Embryonic facial prominence (tissue), 1 donor: ENCODE data around the gene ADGRB2.

ENCODE experiments used
- DNase-seq: peaks from one replicate; pipeline ENCODE4 v3.0.0-alpha.2; 2016; ENCODE audit errors: extremely low spot score

The ADGRB2 gene

DNA sequence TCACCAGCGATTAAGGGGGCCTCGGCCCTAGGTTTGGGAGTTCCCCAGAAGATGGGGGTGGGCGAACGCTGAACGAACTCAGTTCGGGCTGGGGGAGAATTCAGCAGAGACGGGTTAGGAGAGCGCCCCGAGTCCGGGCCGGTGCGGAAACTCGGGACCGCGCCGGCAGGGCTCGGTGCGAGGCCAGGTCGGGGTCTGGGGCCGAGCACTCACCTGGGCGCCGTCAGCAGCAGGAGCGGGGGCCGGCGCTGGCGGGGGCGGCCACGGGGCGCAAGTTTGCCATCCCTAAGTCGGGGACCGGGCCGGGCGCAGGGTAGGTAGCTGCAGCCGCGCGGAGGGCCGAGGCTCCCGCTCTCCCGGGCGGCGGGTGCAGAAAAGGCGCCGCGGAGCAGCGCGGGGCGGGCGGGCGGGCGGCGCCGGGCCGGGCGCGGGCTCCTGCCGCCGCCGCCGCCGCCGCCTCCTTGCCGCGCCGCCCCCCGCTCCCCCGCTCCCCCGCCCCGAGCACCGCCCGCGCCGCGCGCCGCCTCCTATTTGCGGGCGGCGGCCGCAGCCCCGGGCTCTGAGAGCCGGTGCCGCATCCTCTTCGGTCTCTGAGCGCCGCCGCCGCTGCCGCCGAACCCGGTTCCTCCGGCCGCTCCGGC, 349 bp downstream of the ADGRB2 start:
- no peak for DNase-seq

DNA sequence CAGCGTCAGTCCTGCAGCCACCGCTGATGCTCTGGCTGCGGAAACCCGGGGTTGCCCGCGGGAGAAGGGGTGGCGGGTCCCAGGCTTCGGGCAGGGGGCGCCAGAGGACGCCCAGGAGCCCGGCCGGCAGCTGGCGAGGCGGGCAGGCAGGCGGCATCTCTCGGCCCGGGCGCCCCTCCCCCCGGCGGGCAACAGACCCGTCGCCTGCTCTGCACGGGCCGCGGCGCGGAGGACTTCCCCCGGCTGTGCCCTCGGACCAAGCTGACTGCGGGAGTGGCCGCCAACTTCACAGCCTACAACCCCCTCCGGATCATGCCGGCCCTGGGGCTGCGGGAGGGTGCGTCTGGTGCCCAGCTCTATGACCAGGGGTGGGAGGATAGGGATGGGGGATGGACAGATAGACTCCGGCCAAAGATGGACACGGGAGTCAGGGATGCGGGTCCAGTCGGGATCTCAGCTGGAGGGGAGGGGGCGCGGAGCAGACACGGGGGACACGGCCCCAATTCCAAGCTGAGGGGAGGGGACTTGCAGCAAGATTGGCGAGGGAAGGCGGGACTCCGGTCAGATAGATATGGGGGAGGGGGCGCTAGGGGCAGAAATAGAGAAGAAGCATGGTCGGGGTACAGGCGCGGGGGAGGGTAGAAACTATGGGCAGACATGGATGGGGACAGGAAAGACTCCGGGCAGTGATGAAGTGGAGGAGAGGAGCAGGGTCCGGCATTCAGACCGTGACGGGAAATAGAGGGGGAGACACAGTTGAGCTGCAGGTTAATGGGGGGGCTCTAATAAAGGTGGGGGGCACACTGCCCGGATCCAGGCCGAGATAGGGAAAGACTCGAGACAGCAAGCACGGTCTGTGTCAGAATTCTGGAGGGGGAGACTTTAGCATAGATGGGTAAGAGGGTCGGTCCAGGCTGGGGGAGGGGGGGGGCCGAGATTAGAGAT, 1.1 kb downstream of the ADGRB2 start:
- no peak for DNase-seq

DNA sequence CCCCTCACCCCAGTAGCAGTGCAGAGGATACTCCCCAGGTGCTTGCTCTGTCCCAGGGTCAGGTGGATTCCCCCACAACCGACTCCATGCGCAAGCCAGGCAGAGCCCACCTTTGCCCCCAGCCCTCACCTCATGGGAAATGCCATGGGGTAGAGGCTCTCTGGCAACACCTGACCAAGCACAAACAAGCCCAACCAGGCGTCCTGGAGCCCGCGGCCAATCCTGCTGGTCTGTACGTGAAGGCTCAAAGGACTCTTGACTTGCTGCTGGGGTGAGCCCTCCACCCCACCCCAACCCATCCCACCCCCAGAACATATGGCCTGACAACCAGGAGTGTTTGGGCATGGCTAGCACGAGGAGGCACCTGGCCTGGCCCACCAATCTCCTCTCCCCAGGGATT, 1.8 kb downstream of the ADGRB2 start:
- DNase-seq, result no peak

DNA sequence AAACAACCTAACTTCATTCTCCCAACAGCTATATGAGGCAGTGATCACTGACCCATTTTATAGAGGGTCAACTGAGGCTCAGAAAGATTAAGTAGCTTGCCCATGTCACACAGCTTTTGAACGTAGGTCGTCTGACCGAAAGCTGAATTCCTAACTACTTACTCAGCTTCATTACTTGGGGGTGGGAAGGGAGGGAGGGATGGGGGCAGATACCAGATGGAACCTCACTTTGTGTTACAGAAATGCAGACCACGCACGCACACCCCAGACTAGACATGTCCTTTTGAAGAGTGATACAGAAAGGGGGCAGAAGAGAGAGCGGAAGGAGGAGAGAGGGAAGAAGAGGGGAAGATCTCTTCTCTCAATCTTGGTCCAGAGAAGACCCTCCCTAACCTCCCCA, 2.3 kb downstream of the ADGRB2 start:
- DNase-seq, result no peak

DNA sequence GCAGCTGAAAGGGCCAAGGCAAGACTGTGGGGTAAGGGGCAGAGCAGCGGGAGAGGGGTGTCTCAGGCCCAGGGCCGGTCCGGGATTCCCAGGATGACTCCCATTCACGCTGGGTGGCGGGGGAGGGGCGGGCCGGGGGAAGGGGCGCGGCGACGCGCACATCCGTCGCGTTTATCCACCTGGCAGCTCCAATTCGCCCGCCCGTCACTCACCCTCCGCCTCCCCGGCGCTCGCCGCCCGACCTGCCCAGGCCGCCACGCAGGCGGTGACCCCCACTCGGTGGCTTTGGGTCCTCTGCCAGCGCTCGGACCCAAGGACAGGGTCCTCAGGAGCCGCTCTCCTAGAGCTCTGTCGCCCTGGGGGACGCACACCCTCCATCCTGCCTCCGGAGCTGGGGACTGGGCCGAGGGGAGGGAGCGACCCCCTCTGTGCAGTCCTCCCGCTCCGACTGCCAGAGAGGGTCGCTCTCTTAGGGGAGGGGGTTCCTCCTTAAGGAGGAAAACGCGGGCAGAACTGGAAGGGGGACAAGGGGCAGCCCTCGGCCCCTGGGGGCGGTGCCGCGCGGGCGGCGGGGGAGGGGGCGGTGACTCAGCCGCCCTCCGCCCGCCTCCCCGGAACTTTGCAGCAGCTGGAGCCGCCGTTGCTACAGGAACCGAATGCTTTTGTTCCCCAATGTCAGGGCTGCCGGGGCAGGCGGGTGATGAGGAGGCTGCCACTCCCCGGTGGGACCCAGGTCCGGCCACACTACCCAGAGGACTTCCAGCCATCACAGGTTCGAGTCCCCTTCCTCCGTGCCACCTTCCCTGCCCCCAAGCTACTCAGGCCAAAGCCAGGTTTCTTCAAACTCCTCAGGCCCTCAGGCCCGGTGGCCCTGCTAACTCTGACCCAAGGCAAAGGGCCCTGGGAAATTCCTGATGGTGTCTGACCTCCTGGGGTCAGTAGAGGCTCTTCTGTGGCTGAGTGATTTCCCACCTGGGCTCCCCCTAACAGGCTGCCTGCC, 3.4 kb downstream of the ADGRB2 start:
- peak; percentile 40 for DNase-seq

DNA sequence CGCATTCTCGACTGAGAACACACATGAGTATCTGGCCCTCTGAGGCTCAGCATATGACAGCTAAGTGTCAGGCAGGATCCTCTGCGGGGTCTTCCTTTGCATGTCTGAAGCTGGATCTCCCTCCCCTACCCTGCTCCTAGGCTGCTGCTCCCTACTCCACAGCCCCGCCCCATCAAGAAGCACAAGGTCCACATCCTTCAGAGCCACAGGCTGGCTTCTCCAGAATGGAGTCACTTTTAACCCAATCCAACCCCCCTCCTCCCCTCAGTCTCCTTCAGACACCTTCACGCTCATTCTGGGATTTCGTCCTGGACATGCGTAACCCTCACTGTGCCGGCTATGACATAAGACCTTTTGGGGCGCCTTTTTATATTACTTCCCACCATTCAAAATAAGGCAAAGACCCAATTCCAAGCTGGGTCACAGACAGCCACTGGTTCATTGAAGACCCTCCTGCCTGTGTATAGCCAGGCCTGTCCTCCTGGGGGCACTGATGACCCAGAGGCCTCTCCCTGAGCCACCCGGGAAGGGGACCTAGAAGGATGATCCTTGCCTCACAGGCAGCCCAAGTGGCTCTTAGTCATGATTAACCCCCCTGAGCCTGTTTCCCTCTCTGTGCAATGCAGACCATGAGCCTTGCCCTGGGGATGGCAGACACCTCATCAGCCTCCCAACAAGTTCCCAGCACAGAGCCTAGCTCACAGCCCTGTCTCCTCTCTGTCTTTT, 4.7 kb downstream of the ADGRB2 start:
- DNase-seq, result no peak

DNA sequence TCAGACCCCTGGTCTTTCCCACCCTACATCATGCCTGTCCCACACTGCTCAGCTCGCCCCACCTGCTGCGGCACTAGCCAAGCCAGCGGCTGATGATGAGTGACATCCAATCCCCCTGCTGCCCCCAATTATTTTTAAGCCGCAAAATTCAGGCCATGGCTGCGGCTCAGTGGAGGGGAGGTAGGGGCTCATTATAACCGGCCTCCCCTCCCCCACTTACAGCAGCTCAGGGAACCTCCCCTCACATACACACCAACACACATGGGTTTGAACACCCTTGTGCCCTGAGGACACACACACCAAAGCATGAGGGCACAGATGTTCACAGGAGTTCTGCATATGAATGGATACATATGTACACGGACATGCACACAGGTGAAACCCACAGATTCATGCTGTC, 5.3 kb downstream of the ADGRB2 start:
- no peak for DNase-seq

DNA sequence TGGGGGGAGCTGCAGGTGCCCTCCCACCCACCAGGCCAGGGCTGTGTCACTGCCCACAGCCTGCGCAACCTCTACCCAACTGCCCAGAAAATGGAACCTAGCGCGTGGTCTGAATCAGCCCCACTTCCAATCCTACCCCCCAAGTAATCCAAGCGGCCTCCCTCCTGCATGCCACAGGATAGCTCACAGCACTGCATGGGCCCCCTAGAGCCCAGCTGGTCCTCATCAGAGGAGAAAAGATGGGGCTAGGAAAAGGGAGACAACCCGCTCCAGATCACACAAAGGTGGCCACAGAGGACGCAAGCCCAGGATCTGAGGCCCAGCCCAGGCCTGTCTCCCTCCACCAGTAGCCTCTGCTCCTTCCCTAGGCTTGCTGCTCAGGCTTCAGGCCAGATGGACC, 6.2 kb downstream of the ADGRB2 start:
- DNase-seq, result no peak

DNA sequence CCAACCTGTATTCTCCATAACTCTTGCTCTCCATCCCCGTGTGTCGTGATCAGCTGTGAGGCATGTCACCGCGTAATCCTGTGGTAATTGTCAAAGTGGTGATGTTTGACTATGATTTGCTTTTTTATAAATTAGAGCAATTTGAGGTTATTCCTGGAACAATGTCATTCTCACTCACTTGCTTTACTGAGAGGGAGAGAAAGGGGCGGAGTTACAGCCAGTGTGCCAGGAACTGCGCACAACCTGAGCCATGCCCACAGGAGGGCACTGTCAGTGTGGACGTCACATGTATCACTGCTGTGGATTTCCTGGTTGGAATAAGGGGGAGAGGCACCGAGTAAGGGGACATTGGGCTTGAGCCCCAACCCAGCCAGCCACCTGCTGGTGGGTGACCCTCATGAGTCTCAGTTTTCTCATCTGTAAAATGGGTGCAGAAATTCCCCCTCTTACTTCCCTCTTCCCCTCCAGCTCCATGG, 6.9 kb downstream of the ADGRB2 start:
- no peak for DNase-seq

DNA sequence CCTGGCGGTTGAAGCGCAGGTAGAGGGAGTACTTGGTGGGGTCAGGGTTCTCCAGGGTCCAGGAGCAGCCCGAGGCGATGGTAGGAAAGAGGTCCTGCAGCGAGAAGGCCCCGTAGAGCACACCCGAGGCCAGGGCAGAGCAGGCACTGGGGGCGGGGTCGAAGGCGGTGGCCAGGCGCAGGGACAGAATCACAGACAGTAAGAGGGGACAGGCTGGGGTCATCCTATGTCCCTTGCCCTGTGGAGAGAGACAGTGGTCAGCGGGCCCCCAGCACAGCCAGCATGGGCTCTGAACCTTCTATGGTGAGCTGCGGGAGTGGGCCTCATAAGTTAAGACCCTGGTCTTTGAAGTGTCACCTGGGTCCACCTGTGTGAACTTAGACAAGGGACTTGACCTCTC, 7.6 kb downstream of the ADGRB2 start:
- no peak for DNase-seq

DNA sequence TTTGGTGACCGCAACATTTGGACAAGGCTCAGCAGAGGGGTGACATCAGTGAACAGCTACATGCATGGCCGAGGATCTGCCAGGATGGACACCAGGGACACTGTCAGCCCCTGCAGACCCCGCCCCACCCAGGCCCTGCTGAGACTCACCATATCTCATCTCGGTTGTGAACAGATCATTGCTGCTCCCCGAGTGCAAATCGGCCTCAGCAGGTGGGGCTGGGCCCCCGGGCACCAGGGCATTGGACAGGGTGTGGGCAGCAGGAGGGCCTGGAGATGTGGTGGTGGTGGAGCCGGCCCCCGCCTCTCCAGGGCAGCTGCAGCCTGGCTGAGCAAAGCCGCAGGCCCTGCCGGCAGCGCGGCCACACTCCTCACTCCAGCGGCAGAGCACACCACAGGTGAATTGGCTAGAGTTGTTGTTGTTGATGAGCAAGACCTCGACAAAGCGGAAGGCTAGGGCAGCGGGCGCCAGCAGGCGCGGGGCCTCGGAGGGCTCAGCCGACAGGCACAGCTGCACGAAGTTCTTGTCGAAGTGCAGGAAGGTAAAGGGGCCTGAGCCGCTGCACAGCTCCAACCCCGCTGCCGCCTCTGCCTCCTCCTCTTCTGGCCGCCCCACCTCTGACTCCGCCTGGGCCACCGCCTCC, 8.2 kb downstream of the ADGRB2 start:
- DNase-seq, result no peak

DNA sequence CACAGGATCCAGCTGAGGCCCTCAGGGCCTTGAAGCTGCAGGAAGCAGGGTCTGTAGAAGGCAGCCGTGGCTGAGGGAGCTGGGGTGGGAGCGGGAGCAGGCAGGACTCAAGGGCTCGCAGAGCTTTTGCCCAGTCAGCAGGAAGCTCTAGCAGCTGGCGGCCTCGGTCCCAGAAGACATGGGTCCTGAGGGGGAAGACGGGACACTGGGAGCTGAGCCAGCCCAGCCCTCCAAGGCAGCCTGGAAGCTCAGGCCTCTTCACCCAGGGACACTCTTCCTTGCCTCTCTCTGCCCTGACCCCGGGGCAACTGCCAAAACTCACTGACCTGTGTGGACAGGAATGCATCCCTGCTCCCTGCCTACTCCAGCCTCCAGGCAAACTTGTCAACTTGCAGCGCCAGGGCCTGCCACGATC, 8.9 kb downstream of the ADGRB2 start:
- no peak for DNase-seq

DNA sequence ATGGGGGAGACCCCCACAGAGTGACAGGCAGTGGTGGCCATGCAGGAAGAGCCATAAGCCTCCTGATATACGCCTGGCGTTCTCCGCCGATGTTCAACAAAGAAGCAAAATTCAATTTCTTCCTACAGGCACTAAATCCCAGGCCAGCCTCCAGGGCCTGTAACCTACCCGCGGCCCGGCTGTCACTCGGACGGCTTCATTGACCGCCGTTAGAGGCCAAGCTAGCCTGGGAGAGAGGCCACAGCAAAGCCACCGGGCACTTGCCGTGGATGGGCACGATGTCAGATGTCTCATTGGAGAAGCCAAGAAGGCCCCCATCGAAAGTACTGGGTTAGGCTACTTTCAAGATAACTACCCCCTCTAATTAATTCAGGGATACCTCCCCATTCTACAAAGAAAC, 9.7 kb downstream of the ADGRB2 start:
- no peak for DNase-seq

DNA sequence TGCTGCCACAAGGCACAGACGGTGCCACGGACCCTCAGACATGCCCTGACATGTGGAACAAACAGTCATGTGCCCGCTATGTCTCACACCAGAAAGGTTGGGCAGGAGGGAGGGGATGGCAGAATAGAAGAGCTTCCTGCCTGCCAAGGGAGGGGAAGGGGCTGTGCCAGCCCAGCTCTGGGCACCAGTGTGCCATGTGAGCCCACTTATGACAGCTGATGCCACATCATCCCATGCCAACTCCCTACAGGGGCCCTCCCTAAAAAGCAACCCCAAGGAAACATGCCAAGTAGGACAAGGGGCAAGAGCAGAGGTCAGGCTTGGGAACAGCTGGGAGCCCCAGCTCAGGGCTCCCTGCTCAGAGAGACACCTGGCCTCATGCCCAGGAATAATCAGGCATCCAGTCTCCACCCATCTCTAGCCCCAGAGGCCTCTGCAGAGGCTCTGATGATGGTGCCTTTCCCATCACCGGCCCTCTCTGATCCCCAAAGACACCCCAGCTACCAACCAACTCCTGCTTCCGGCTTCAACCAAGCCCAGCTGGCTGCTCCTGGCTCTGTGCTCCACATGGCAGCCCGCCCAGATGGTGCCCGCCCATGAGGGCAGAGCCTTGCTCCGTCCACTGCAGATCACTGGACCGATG, 10.3 kb downstream of the ADGRB2 start:
- no peak for DNase-seq

DNA sequence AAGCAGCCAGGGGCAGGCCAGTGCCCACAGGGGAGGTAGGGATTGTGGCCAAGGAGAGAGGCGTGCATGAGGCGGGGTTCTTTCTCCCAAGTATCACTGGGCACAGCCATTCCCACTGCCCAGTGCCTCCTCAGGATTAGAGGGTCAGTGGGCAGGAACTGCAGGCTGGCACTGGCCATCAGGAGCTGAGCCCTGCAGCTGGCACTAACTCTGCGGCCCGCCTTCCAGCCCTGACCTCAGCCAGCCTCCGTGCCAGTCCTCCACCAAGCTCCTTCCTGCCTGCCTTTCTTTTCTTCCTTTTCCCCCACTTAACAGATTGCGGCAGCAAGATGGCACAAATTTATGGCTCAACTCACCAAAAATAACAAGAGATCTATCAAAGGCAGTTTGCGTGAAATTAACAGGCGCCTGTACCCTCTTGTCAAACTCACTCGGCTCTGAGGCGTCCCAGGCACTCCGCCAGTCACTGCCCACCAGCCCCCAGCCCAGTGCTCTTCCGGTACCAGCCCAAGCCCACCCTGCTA, 11.1 kb downstream of the ADGRB2 start:
- DNase-seq, result no peak

DNA sequence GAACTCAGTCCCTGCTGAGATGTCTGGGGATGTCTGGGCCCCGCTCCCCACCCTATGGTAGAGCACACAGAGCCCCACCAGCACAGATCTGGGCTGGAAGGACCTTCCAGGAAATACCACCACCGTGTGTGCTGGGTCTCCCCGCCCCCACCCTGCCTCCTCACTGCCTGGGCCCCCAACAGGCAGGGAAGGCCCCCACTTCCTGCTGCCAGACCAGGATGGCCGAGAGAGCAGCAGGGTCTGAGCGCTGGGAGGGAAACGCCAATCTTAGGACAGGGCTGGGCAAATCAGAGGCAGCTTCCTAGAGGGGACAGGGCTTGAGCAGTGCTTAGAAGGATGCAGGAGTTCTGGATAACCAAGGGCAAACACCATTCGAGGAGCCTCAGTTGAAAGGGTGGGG, 11.9 kb downstream of the ADGRB2 start:
- no peak for DNase-seq

DNA sequence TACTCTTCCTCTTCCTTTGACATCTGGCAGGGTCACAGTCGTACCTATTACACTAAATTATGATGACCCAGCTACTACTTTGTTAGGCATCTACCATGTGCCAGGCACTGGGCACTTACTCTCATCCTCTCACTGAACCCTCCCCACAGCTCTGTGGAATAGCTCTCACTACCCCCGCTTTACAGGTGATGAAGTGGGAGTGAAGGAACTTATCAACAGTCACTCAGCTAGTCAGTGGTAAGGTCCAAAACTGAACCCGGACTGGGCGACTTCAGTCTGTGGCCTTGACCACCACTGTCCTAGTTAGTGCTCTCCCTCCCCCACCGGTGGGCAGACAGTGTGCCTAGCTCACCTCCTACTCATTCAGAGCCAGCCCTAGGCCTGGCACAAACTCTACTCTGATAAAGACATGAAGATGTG, 12.3 kb downstream of the ADGRB2 start:
- no peak for DNase-seq

DNA sequence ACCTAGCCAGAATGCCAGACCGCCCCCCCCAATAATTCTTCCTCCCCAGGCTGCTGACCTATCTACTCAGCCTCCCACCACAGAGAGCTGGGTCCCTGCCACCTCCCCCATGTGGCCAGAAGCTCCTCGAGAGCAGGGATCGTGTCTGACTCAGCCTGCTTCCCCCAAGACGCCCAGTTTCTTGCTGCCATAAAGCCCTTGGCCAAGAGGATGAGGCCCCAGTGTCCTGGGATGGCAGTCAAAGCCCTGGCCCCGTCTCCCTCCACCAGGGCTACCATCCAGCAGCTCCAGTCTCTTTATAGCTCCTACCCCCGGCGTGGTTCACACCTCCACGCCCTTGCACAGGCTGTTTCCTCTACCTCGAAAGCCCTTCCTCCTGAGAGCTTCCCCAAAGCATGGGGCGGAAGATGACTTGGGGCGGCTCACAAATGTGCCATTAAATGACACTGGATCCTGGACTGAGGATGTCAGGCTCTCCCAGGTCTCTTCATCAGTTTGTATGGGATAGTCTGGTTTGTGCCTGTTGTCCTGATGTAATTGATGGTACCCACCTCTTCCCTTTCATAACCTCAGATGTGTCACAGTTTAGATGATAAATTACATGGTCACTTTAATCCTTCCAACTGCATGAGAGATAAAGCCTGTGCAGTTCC, 13.2 kb downstream of the ADGRB2 start:
- no peak for DNase-seq
